ENCODE data around the gene PRMT3. TPM values are rescaled to one million over a fixed set of nuclear protein-coding genes. Genes with fewer than 3 reads are reported as not detected.

PRMT3 gene
- total and polyA plus RNA-seq, 2 of the 4 experiments (the other 2 are of a cell fraction): 8.8 to 11.3 TPM

DNA sequence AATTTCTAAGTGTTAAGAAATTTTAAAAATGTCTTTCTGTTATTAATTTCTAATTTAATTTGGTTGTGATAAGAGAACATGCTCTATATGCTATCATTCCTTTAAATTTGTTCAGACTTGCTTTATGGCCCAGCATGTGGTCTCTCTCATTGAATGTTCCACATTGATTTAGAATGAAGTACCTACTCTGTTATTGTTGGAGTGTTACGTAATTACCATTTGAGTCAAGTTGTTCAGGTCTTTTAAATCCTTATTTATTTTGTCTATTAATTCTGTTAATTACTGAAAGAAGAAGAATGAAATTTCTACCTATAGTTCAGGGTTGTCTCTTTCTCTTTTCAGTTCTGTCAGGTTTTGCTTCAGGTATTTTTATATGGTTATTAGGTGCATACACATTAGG, 57.0 kb downstream of the PRMT3 start:
- Histone ChIP-seq H3K9me1 (ENCODE audit: insufficient read depth, low read length) (no peaks in the 10 kb centered on the region), H2BK20ac (ENCODE audit: low read depth, low read length) (no peak overlapping the region), H4K5ac (ENCODE audit: low read depth, low read length) (no peak overlapping the region), H2BK5ac (ENCODE audit: low read depth, low read length, poor library complexity, severe bottlenecking) (no peak overlapping the region), H3K36me3 (ENCODE audit: control insufficient read depth, insufficient read depth, low read length) (no peaks in the 10 kb centered on the region), H4K91ac (ENCODE audit: insufficient read depth, low read depth, low read length) (no peak overlapping the region), H3K14ac (replicated peaks; ENCODE audit: low read depth, low read length) (no peak overlapping the region), H2AK5ac (ENCODE audit: low read depth, low read length) (no peak overlapping the region), H2AFZ (replicated peaks; ENCODE audit: low read length, poor library complexity) (no peak overlapping the region), H4K20me1 (ENCODE audit: insufficient read depth, low read length) (no peaks in the 10 kb centered on the region), H3K56ac (ENCODE audit: extremely low read depth, insufficient read depth, low read length) (no peak overlapping the region), H3K4ac (ENCODE audit: low read depth, low read length) (no peak overlapping the region), H3K27me3 (ENCODE audit: control insufficient read depth, insufficient read depth, low read length) (no peaks in the 10 kb centered on the region), H3K9ac (ENCODE audit: low read depth, low read length) (no peak overlapping the region), H3K4me3 (ENCODE audit: insufficient read depth, low read depth, low read length) (no peak overlapping the region), H3K4me1 (ENCODE audit: control insufficient read depth, insufficient read depth, low read length) (no peaks in the 10 kb centered on the region), H2AK9ac (replicated peaks; ENCODE audit: low read depth, low read length, poor library complexity) (no peak overlapping the region), H3K4me2 (ENCODE audit: low read depth, low read length) (no peak overlapping the region), H2BK120ac (ENCODE audit: low read depth, low read length) (no peak overlapping the region), H3K79me1 (ENCODE audit: low read depth in 1 of 2, low read length in 2 of 2) (no peaks in the 10 kb centered on the region), H4K8ac (ENCODE audit: low read depth in 2 of 2, low read length in 2 of 2) (no peak overlapping the region), H3K18ac (ENCODE audit: low read depth, low read length) (no peak overlapping the region), H3K23ac (ENCODE audit: low read depth, low read length) (no peak overlapping the region), H3K9me3 (ENCODE audit: control insufficient read depth, insufficient read depth, low read length) (no peaks in the 10 kb centered on the region), H3K27ac (ENCODE audit: insufficient read depth, low read length) (no peak overlapping the region), H2BK15ac (ENCODE audit: low read depth, low read length) (no peak overlapping the region)
- ATAC-seq (ENCODE audit: low read depth): no peak
- no peak for DNase-seq
- WGBS, 2 experiments (ENCODE audit: extremely low coverage in 2 of 2, insufficient read length in 1 of 2): no CpG with 5 or more reads among the region's 1 CpG
- in situ Hi-C loops (cut with MboI; ENCODE audit: low sequenced_read_pairs): no loop called here
- TF ChIP-seq MAZ (IDR thresholded peaks at IDR 0.05; ENCODE audit: borderline replicate concordance, low read depth, low read length) (no peak), CEBPB (IDR thresholded peaks at IDR 0.05; ENCODE audit: low read depth, low read length) (peak; percentile 56), POLR2A (IDR thresholded peaks at IDR 0.05; ENCODE audit: low read depth, low read length) (no peak)
- dilution Hi-C loops (cut with HindIII; ENCODE audit: low sequenced_read_pairs, unreplicated experiment): no loop called here
- intact Hi-C loops (cut with micrococcal nuclease): no loop called here
- ChIA-PET POLR2A (ENCODE audit: unreplicated experiment) (no interaction called here), CTCF (interaction anchor here (0.8 to 1.0 kb wide), 3 partner anchors 11 to 47 kb away, joined by 3 to 7 read pairs (median 5); no protein-coding TSS in a partner anchor)
- no TSS peak for BruUV-seq (replicated peaks)
